ENCODE measurements around the gene VGLL3. TPM values are rescaled to one million over a fixed set of nuclear protein-coding genes. Genes with fewer than 3 reads are reported as not detected.

The VGLL3 gene
- total and polyA plus RNA-seq, 2 donors from 2014 or later = 0.30 to 4.2 TPM

DNA sequence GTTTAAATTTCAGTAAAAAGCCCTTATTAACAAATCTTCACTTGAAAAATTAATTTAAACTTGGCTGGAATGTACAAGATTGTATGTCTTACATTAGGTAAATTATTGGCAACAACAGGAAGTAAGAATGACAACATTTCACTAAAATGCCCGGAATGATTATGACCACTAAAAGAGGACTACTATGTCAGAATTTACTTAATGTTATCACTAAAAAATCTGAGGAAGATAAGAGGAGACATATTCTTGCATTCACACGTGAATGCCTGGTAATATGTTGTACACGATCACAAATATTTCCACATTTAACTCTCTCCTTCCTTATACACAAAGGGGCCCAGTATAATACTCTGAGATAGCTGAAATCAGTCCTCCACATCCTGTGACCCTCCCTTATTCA lies 29.7 kb downstream of the VGLL3 start:
- no peak overlapping the region for H3K27ac ChIP-seq (ENCODE audit: low read depth in 2 of 2, low read length in 2 of 2)
- H3K4me3 ChIP-seq (ENCODE audit: low read length in 3 of 3) = no peak overlapping the region
- FAIRE-seq = no peak
- TF ChIP-seq, protein P1, sequence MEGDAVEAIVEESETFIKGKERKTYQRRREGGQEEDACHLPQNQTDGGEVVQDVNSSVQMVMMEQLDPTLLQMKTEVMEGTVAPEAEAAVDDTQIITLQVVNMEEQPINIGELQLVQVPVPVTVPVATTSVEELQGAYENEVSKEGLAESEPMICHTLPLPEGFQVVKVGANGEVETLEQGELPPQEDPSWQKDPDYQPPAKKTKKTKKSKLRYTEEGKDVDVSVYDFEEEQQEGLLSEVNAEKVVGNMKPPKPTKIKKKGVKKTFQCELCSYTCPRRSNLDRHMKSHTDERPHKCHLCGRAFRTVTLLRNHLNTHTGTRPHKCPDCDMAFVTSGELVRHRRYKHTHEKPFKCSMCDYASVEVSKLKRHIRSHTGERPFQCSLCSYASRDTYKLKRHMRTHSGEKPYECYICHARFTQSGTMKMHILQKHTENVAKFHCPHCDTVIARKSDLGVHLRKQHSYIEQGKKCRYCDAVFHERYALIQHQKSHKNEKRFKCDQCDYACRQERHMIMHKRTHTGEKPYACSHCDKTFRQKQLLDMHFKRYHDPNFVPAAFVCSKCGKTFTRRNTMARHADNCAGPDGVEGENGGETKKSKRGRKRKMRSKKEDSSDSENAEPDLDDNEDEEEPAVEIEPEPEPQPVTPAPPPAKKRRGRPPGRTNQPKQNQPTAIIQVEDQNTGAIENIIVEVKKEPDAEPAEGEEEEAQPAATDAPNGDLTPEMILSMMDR (IDR thresholded peaks at IDR 0.05; ENCODE audit: borderline replicate concordance, extremely low read depth, insufficient read depth) = no peak
- DNase-seq = no peak
- no peaks in the 10 kb centered on the region for H3K27me3 ChIP-seq (ENCODE audit: control insufficient read depth, insufficient read depth, low read length)
- no peaks in the 10 kb centered on the region for H3K4me1 ChIP-seq (ENCODE audit: control insufficient read depth in 2 of 3, insufficient read depth in 2 of 3, low read depth in 1 of 3, low read length in 3 of 3)
- intact Hi-C loops (cut with DNase I) = no loop called here
- H3K9me3 ChIP-seq (ENCODE audit: control insufficient read depth in 2 of 3, insufficient read depth in 1 of 3, low read length in 3 of 3) = no peaks in the 10 kb centered on the region
- H3K9ac ChIP-seq (ENCODE audit: low read length in 3 of 3) = no peak overlapping the region
- H3K36me3 ChIP-seq (ENCODE audit: control insufficient read depth in 2 of 3, insufficient read depth in 3 of 3, low read length in 3 of 3) = no peaks in the 10 kb centered on the region

DNA sequence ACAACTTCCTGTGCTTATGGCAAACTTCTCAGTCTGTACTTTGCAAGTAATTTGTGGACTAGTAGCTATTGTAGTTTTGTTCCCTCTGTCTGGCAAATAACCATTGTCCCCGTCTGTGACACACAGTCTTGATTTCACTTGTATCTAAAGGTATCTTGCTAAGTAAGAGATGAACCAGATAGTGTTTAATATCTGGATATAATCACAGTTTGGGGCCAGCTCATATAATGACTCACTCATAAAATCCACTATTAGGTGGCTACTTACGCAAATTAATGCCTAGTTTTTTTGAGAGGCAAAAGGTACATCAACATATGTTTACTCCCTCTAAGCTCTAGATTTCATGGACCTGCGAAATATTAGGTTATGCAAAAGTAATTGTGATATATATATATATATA lies 30.4 kb downstream of the VGLL3 start:
- intact Hi-C loops (cut with DNase I) = no loop called here
- Histone ChIP-seq H3K36me3 (ENCODE audit: control insufficient read depth in 2 of 3, insufficient read depth in 3 of 3, low read length in 3 of 3) (no peaks in the 10 kb centered on the region), H3K9ac (ENCODE audit: low read length in 3 of 3) (no peak overlapping the region), H3K9me3 (ENCODE audit: control insufficient read depth in 2 of 3, insufficient read depth in 1 of 3, low read length in 3 of 3) (no peaks in the 10 kb centered on the region), H3K4me1 (ENCODE audit: control insufficient read depth in 2 of 3, insufficient read depth in 2 of 3, low read depth in 1 of 3, low read length in 3 of 3) (no peaks in the 10 kb centered on the region), H3K27me3 (ENCODE audit: control insufficient read depth, insufficient read depth, low read length) (no peaks in the 10 kb centered on the region), H3K27ac (ENCODE audit: low read depth in 2 of 2, low read length in 2 of 2) (no peak overlapping the region), H3K4me3 (ENCODE audit: low read length in 3 of 3) (no peak overlapping the region)
- no peak for FAIRE-seq
- TF ChIP-seq, protein P1 (IDR thresholded peaks at IDR 0.05; ENCODE audit: borderline replicate concordance, extremely low read depth, insufficient read depth) = no peak
- DNase-seq = no peak

DNA sequence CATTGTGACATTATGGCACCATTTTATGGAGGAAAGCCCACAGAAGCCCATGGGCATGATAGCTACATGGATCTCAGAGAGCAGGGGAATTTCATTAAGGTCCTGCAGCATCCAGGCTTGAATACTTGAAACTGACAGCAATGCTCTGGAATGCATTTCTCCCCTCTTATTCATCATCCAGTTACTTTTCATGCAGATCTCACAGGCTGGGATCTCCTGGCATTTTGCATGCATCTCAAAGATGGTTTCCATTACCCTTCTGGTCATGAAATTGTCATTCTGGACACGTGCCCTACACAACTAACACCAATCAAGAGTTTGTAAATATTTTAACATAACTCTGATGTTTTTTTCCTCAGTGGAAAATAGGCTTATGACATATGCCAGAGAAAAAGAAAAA lies 32.4 kb downstream of the VGLL3 start:
- TF ChIP-seq, protein P1 (IDR thresholded peaks at IDR 0.05; ENCODE audit: borderline replicate concordance, extremely low read depth, insufficient read depth) = no peak
- intact Hi-C loops (cut with DNase I) = no loop called here
- no peaks in the 10 kb centered on the region for H3K36me3 ChIP-seq (ENCODE audit: control insufficient read depth in 2 of 3, insufficient read depth in 3 of 3, low read length in 3 of 3)

DNA sequence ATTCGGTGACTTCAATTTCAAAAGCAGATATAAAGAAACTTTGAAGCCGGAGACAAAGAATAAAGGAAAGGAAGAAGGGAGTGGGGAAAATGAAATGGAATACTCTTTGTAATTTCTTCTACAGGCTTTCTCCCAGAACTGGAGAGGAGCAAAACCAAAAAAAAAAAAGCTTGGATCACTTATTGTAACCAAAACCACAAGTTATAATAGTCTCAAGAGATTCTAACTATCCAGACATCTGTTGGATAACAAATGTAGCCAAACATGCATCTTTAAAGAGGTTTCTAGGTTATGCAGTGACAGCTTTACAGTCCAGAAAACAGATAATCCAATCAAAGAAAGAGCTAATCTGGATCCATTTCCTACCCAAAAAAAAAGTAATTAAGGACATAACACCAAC lies 36.2 kb downstream of the VGLL3 start:
- H3K36me3 ChIP-seq (ENCODE audit: control insufficient read depth in 2 of 3, insufficient read depth in 3 of 3, low read length in 3 of 3) = no peaks in the 10 kb centered on the region
- DNase-seq = no peak
- H3K4me3 ChIP-seq (ENCODE audit: low read length in 3 of 3) = no peak overlapping the region
- H3K9ac ChIP-seq (ENCODE audit: low read length in 3 of 3) = no peak overlapping the region
- no peak for FAIRE-seq
- no peaks in the 10 kb centered on the region for H3K27me3 ChIP-seq (ENCODE audit: control insufficient read depth, insufficient read depth, low read length)
- intact Hi-C loops (cut with DNase I) = no loop called here
- H3K27ac ChIP-seq (ENCODE audit: low read depth in 2 of 2, low read length in 2 of 2) = no peak overlapping the region
- TF ChIP-seq, protein P1 (IDR thresholded peaks at IDR 0.05; ENCODE audit: borderline replicate concordance, extremely low read depth, insufficient read depth) = no peak
- no peaks in the 10 kb centered on the region for H3K9me3 ChIP-seq (ENCODE audit: control insufficient read depth in 2 of 3, insufficient read depth in 1 of 3, low read length in 3 of 3)
- H3K4me1 ChIP-seq (ENCODE audit: control insufficient read depth in 2 of 3, insufficient read depth in 2 of 3, low read depth in 1 of 3, low read length in 3 of 3) = no peaks in the 10 kb centered on the region

More for the DNA sequence above, 32.4 kb downstream of the VGLL3 start:
- no peaks in the 10 kb centered on the region for H3K9me3 ChIP-seq (ENCODE audit: control insufficient read depth in 2 of 3, insufficient read depth in 1 of 3, low read length in 3 of 3)
- no peaks in the 10 kb centered on the region for H3K27me3 ChIP-seq (ENCODE audit: control insufficient read depth, insufficient read depth, low read length)
- no peaks in the 10 kb centered on the region for H3K4me1 ChIP-seq (ENCODE audit: control insufficient read depth in 2 of 3, insufficient read depth in 2 of 3, low read depth in 1 of 3, low read length in 3 of 3)
- no peak for DNase-seq
- H3K4me3 ChIP-seq (ENCODE audit: low read length in 3 of 3) = no peak overlapping the region
- no peak overlapping the region for H3K27ac ChIP-seq (ENCODE audit: low read depth in 2 of 2, low read length in 2 of 2)
- no peak overlapping the region for H3K9ac ChIP-seq (ENCODE audit: low read length in 3 of 3)
- FAIRE-seq = no peak
